Uterus (tissue), 4 donors: Measurements from ENCODE around the gene PSME3IP1. TPM values are rescaled to one million over a fixed set of nuclear protein-coding genes. Genes with fewer than 3 reads are reported as not detected.

Experiments
- DNase-seq, 2 donors: peaks; one replicate each; pipeline ENCODE4 v3.0.0-alpha.2; 2019 to 2020
- H3K27ac ChIP-seq, 2 donors: fragments of 200-600 bp; sonication (generic); 1 replicate in 1 of 2; 2 replicates in 1 of 2; pipeline ENCODE4 v1.5.1; 2016 to 2018
- H3K27me3 ChIP-seq, 2 donors: fragments of 200-600 bp; sonication (generic); one replicate each; pipeline ENCODE4 v1.5.1; 2018 to 2019; ENCODE audit warnings: control low read depth in 1 of 2
- H3K36me3 ChIP-seq, 2 donors: fragments of 200-600 bp; sonication (generic); one replicate each; pipeline ENCODE4 v1.5.1; 2019; ENCODE audit warnings: control low read depth in 1 of 2
- H3K4me1 ChIP-seq, 2 donors: fragments of 200-600 bp; sonication (generic); one replicate each; pipeline ENCODE4 v1.5.1; 2018 to 2019; ENCODE audit warnings: control low read depth in 1 of 2
- H3K4me3 ChIP-seq, 2 donors: fragments of 200-600 bp; sonication (generic); 1 replicate in 1 of 2; 2 replicates in 1 of 2; pipeline ENCODE4 v1.5.1; 2018 to 2019; ENCODE audit warnings: mild to moderate bottlenecking in 1 of 2
- H3K9me3 ChIP-seq, 2 donors: fragments of 200-600 bp; sonication (generic); one replicate each; pipeline ENCODE4 v1.5.1; 2019; ENCODE audit warnings: control low read depth in 1 of 2
- POLR2A ChIP-seq, 2 donors: fragments of 450-650 bp; IDR thresholded peaks; one replicate each; pipeline ENCODE4 v1.6.1; 2016; ENCODE audit warnings: antibody characterized with exemption in 2 of 2, mild to moderate bottlenecking in 1 of 2, moderate library complexity in 1 of 2
- intact Hi-C: fragments of 100-400 bp; cut with DNase I; formaldehyde crosslinking; loops from one replicate; pipeline ENCODE4 v1.15.1; 2023; ENCODE audit warnings: low total_unique reads
- total RNA-seq, 4 donors: library from RNA; depleted of rRNA in 3 of 4; stranded (reverse); fragments of >200 nt in 3 of 4; gene quantifications; one replicate each; pipeline versions ENCODE4 v1.1.0 to v1.2.4, GENCODE V29; 2014 to 2023
- TF ChIP-seq, protein P1 (sequence below), 4 experiments: fragments of 200-600 bp in 2 of 4; fragments of 450-650 bp in 2 of 4; sonication (generic) in 2 of 4; IDR thresholded peaks; one replicate each; pipeline ENCODE4 v1.5.1; 2016 to 2019; ENCODE audit warnings: antibody characterized with exemption in 4 of 4, mild to moderate bottlenecking in 2 of 4, moderate library complexity in 1 of 4
- donor health status: DM: yes; HTN: yes; CAD: no.

Gene PSME3IP1
- total RNA-seq, 4 donors from 2014 or later = 45.3 to 323 (median 75.1) TPM

DNA sequence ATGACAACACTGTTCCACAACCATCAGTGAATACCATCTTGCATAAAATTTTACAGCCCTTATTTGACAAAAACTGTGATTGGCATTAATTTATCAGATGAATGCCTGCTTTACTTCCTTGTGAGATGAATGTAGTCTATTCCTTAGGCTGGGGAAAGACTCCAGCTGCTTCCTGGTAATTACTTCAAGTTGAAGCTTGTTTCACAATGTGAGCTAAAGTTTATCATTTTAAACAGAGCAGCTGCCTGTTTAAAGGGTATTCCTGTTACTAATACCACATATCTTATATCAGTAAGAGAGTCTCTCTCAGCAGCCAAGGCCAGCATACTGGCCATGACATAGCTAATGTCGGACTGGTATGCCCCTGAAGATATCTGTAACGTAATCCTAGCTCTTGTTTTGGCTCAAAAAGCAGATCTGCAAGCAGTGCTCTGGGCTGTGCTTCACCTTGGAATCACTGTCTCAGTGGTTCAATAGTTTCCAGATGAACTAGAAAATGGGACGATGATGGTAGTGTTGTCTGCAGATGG lies 46.0 kb upstream of the PSME3IP1 start:
- TF ChIP-seq, protein P1, sequence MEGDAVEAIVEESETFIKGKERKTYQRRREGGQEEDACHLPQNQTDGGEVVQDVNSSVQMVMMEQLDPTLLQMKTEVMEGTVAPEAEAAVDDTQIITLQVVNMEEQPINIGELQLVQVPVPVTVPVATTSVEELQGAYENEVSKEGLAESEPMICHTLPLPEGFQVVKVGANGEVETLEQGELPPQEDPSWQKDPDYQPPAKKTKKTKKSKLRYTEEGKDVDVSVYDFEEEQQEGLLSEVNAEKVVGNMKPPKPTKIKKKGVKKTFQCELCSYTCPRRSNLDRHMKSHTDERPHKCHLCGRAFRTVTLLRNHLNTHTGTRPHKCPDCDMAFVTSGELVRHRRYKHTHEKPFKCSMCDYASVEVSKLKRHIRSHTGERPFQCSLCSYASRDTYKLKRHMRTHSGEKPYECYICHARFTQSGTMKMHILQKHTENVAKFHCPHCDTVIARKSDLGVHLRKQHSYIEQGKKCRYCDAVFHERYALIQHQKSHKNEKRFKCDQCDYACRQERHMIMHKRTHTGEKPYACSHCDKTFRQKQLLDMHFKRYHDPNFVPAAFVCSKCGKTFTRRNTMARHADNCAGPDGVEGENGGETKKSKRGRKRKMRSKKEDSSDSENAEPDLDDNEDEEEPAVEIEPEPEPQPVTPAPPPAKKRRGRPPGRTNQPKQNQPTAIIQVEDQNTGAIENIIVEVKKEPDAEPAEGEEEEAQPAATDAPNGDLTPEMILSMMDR (IDR thresholded peaks at IDR 0.05) = no peak
- TF ChIP-seq POLR2A (IDR thresholded peaks at IDR 0.05) = no peak
- Histone ChIP-seq H3K4me1 (no peaks in the 10 kb centered on the region), H3K27me3 (no peaks in the 10 kb centered on the region), H3K4me3 (no peak overlapping the region), H3K27ac (no peak overlapping the region), H3K36me3 (no peaks in the 10 kb centered on the region), H3K9me3 (no peaks in the 10 kb centered on the region)
- intact Hi-C loops = no loop called here
- DNase-seq = no peak

DNA sequence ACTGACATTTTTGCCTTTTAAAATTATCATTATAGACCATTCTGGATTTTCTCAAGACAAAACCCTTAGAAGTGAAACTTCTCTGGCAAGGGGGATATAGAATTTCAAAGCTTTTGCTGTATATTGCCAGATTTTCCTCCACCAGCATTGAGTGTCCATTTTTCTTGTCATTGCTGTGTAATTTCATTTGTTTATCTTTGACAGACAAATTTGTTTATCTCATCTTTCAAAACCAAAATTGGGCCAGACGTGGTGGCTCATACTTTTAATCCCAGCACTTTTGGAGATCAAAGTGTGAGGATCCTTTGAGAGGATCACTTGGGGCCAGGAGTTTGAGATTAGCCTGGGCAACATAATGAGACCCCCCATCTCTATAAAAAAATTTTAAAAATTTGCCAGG lies 43.2 kb upstream of the PSME3IP1 start:
- no peaks in the 10 kb centered on the region for H3K36me3 ChIP-seq

DNA sequence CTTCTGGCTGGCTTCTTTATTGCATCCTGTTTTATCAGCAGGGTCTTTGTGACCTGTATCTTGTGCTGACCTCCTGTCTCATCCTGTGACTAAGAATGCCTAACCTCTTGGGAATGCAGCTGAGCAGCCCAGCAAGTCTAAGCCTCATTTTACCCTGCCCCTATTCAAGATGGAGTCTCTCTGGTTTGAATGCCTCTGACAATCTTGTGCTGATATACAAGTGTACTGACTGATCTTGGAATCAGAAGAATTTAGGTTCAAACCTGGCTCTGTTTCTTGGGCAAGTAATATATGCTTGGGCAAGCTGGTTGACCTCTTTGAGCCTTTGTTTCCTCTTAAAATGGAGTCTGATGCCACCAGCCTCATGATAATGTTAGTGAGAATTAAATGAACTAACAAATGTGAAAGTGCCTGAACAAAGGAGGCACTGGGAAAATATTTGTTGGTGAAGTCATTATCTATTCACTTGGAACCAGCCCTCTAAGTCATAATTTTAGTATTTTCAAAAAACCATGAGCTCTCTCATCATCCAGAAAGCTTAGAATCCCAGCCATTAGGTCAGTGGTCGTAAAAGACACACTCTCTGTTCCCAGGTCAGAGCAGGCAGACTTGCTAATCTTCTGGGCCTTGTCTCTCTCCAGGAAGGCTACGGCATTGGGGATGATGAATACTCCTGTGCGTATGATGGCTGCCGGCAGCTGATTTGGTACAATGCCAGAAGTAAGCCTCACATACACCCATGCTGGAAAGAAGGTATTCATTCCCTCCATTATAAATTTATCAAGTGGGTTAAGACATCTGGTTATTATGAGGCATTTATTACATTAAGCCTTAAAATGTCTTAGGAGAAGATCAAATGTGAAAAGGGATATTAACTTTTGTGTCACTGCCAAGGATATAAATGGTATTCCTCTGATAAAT lies 41.1 kb upstream of the PSME3IP1 start:
- H3K27me3 ChIP-seq = no peaks in the 10 kb centered on the region
- TF ChIP-seq POLR2A (IDR thresholded peaks at IDR 0.05) = no peak
- TF ChIP-seq, protein P1 (IDR thresholded peaks at IDR 0.05) = no peak
- H3K27ac ChIP-seq = peak overlapping the region; percentile 1 to 42
- H3K36me3 ChIP-seq = no peaks in the 10 kb centered on the region
- H3K9me3 ChIP-seq = no peaks in the 10 kb centered on the region
- intact Hi-C loops = no loop called here
- DNase-seq = no peak
- no peak overlapping the region for H3K4me3 ChIP-seq
- H3K4me1 ChIP-seq = peaks cover 0 to 3% of the 10 kb centered on the region in 2 donors

More for the DNA sequence above, 43.2 kb upstream of the PSME3IP1 start:
- TF ChIP-seq, protein P1 (IDR thresholded peaks at IDR 0.05) = no peak
- no peak for TF ChIP-seq POLR2A (IDR thresholded peaks at IDR 0.05)
- intact Hi-C loops = no loop called here
- no peaks in the 10 kb centered on the region for H3K9me3 ChIP-seq
- H3K27me3 ChIP-seq = no peaks in the 10 kb centered on the region
- no peak overlapping the region for H3K27ac ChIP-seq
- DNase-seq = no peak
- H3K4me1 ChIP-seq = no peaks in the 10 kb centered on the region
- no peak overlapping the region for H3K4me3 ChIP-seq

DNA sequence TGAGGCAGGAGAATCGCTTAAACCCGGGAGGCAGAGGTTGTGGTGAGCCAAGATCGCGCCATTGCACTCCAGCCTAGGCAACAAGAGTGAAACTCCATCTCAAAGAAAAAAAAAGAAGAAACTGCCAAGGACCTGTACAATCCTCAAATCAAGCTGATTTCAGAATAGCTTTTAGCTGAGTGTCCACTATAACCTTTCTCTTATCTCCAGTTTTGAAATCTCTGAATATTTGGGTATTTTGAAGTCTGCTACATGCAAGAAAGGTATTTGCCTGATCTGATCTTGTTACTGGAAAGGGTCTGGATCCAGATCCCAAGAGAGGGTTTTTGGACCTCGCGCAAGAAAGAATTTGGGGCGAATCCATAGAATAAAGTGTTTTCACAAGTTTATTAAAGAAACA lies 40.1 kb upstream of the PSME3IP1 start:
- intact Hi-C loops = no loop called here

More for the DNA sequence above, 40.1 kb upstream of the PSME3IP1 start:
- Histone ChIP-seq H3K9me3 (no peaks in the 10 kb centered on the region), H3K27ac (no peak overlapping the region), H3K27me3 (no peaks in the 10 kb centered on the region), H3K36me3 (no peaks in the 10 kb centered on the region), H3K4me3 (no peak overlapping the region), H3K4me1 (peaks cover 0 to 3% of the 10 kb centered on the region in 2 donors)
- no peak for DNase-seq
- TF ChIP-seq, protein P1 (IDR thresholded peaks at IDR 0.05) = no peak
- no peak for TF ChIP-seq POLR2A (IDR thresholded peaks at IDR 0.05)
